ENCODE measurements around the gene CENPE.

GRCh38 chr4:103098756-103099440 is 99.2 kb downstream of the CENPE start:
- no peak for TF ChIP-seq POLR2A (IDR thresholded peaks at IDR 0.05; ENCODE audit: low read depth, low read length)
- TF ChIP-seq CTCF (conservative IDR thresholded peaks at IDR 0.05; ENCODE audit: low read depth, low read length) = no peak
- no peak for TF ChIP-seq ELK1 (IDR thresholded peaks at IDR 0.05; ENCODE audit: borderline replicate concordance, low read depth, low read length)
- TF ChIP-seq CEBPB (IDR thresholded peaks at IDR 0.05; ENCODE audit: low read depth, low read length) = no peak
